ENCODE results near the gene DTNA. TPM values are rescaled to one million over a fixed set of nuclear protein-coding genes. Genes with fewer than 3 reads are reported as not detected.
A peak's percentile ranks its signal among the peaks of the same experiment; 100 is the strongest.
"Not testable (repeated sequence)": the region's sequence is repeated elsewhere in the genome, so short reads cannot be mapped to it uniquely, and the experiment has no call there.

The DTNA gene
- total RNA-seq, 2 donors from 2014 or later = 2.7 to 7.0 TPM

DNA sequence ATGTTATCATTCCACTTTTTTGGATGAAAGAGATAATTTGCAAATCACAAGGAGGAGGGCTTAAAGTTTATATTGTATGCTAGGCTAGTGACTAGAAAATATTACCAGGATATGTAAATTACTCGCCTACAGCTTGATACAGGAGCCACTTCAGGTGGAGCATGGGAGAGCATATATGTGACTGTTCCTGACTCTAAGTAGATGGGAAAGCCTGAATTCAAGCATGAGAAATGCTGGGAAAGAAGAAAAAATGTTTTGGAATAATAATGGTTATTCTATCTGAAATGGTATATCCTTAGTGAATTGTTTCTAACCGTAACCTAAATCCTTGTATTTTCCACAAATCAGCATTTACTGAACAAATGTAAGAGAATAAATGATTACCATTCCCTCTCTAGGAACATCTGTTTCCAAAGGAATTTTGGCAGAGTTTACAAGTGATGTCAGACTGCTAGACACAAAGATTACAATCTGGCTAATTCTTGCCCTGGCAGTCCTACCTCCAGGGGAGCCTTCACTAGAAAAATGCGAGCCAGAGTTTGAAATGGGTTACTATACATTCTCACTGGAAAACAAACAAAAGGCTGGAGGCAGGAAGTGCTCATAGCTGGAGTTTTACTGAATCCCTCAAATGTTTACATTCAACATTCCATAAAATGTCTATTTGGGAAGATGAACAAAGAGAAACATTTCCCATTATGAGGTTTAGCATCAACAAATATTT lies 201.7 kb downstream of the DTNA start:
- intact Hi-C loops (cut with DNase I, micrococcal nuclease) = no loop called here
- no peak for ATAC-seq
- DNase-seq = no peak

DNA sequence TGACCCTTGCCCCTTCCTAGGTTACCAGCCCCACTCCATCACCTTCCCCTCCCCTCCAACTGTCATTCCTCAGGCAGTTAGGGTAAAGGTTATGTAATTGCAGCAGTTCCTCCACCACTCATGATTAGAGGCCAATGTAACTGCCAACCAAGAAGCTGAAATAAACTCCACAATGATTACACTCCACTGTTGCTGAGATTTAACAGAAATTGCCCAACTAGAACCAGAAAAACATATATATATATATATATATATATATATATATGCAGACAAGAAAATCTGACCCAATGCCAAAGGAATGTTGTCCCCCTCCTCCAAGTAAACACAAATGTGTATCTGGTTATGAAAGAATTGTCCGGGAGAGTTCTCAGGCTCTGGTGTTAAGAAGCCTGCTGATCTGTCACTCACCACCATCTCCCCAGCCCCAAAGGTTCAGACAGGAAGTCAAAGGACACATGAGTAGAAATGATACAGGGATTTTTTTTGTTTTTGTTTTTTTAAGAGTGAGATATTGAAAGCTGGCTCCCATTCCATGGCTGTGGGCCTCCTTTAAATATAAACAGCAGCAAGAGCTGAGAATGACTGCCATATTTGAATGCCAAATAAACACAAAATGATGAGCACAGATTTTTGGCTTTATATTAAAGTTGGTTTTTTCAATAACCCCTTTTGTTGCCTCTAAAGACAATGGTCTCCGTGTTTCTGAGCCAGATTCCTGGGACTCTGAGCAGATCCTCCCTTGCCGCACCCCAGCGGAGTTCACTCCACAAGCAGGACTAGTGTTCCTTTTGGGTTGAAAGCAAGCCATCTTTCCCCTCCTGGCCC lies 204.0 kb downstream of the DTNA start:
- DNase-seq = no peak
- peak; percentile 96 for ATAC-seq
- intact Hi-C loops (cut with DNase I, micrococcal nuclease) = no loop called here

DNA sequence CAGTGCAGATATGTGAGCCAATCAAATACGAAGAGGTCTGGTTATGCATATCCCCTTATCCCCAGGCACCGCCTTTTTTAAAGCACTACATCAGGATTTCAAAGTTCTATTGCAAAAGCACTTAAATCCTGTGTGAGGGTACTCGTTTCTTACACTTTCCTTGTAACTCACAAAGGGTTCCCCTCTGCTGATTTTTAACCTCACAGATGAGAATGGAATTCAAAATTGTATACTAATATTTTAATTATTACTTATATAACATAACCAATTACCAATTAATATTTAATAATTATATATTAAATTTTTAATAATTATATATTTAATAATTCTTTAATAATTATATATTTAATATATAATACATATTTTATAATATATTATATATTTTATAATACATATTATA lies 204.9 kb downstream of the DTNA start:
- DNase-seq = no peak
- no peak for ATAC-seq
- intact Hi-C loops (cut with DNase I, micrococcal nuclease) = no loop called here

DNA sequence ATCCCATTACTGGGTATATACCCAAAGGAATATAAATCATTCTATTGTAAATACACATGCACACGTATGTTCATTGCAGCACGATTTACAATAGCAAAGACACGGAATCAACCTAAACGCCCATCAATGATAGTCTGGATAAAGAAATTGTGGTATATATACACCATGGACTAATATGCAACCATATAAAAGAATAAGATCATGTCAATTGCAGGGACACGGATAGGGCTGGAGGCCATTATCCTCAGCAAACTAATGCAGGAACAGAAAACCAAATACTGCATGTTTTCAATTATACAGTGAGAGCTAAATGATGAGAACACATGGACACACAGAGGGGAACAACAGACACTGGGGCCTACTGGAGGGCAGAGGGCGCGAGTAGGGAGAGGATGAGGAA lies 206.4 kb downstream of the DTNA start:
- DNase-seq; intact Hi-C loops (cut with DNase I, micrococcal nuclease); ATAC-seq: not testable (repeated sequence)

DNA sequence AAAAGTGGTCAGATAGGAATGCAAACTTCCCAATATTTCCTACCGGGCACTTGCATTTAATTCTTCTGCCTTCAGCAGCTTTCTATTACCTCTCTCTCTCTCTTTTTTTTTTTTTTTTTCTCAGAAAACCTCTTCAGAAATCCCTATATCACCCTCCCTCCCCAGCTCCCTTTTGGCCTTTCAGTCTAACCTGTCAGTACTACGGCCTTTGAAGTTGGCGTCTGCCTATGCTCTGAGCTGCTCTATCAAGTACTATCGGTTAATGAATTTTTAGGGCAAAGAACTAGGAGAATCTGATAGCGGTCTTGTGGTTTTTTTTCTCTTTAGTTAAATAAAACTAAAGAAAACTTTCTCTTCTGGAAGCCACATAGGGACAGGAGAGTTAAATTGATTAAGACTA lies 208.8 kb downstream of the DTNA start:
- no peak for DNase-seq
- no peak for ATAC-seq
- intact Hi-C loops (cut with DNase I, micrococcal nuclease) = no loop called here

DNA sequence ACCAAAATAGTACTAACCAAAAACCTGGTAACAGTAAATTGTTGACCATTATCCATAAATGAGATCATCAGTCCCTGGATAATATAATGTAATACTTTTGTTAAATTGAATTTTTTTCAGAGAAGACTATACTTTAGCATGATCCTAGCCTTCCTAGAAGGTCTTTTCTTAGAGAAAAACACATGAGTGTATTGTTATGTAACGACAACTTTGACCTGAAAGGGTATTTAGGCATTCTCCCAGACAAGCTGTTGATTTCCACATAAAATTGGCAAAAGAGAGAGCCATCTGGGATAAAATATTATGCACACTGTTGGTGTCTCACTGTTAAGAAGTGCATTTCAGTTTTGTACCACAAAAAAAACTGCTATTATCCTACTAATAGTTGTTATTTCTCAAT lies 211.1 kb downstream of the DTNA start:
- DNase-seq = no peak
- ATAC-seq = no peak
- intact Hi-C loops (cut with DNase I, micrococcal nuclease) = no loop called here

DNA sequence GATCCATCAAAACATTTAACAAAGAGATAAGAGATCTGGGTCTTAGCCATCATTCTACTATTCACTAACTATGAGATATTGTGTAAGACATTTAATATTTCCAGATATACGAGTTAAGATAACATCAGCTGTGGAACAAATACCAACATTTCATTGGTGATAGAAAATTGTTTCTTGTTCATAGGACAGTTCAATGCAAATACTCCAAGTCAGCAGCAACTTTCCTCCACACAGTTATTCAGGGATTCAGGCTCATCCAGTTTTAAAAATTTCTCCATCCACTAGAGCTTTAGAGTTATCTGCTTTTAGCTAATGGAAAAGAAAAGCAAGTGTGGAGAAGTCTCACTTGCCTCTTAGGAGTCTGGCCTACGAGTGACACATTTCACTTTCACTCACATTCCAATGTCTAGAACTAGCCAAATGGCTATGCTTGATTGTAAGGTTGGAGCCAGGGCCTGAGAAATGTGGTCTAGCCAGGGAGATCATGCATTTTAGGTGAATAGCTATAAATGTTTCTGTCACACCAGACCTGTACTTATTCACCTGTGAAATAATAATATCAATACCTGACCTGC lies 211.8 kb downstream of the DTNA start:
- ATAC-seq (no peak), DNase-seq (no peak)
- intact Hi-C loops (cut with DNase I, micrococcal nuclease) = no loop called here

DNA sequence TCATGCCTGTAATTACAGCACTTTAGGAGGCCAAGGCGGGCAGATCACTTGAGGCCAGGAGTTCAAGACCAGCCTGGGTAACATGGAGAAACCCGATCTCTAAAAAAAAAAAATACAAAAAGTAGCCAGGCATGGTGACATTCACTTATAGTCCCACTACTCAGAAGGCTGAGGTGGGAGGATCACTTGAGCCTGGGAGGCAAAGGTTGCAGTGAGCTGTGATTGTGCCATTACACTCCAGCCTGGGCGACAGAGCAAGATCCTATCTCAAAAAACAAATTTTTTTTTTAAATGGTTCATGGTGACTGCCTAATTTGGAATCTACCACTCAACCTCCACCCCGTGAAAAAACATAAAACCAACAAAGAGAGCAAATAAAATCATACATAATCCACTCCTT lies 212.5 kb downstream of the DTNA start:
- ATAC-seq; DNase-seq; intact Hi-C loops (cut with DNase I, micrococcal nuclease): not testable (repeated sequence)

DNA sequence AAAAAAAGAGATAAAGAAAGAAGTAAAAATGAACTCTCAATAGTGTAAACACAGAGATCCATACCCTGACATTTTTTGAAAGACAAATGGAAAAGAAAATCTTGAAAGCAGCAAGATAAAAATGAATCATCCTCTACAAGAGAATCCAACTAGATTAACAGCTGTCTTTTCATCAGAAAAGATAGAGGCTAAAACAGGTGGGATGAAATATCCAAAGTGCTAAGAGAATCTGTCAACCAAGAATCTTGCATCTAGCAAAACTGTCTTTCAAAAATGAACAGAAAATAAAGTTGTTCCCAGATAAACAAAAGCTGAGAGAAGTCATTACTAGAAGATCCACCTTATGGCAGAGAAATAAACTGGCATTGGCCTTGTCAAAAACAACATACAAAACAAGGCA lies 213.8 kb downstream of the DTNA start:
- ATAC-seq (no peak), DNase-seq (no peak)
- intact Hi-C loops (cut with DNase I, micrococcal nuclease) = no loop called here

DNA sequence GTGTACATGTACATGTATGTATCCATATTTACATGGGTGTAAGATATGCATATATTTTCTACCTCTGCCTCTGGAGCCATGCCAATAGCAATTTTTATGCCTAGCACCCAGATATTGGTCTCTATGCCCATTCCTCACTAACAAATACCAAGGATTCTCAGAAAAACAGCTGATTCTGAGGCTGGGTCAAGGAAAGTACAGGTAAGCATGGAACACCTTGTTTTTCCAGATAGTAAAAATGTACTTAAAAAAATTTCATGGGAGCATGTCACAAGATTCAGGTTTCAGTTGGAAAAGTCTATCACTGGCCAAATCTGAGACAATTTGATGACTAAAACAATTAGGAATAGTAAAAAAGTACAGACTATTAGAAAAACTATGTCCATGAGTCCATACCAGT lies 216.6 kb downstream of the DTNA start:
- DNase-seq (no peak), ATAC-seq (no peak)
- intact Hi-C loops (cut with DNase I, micrococcal nuclease) = no loop called here

DNA sequence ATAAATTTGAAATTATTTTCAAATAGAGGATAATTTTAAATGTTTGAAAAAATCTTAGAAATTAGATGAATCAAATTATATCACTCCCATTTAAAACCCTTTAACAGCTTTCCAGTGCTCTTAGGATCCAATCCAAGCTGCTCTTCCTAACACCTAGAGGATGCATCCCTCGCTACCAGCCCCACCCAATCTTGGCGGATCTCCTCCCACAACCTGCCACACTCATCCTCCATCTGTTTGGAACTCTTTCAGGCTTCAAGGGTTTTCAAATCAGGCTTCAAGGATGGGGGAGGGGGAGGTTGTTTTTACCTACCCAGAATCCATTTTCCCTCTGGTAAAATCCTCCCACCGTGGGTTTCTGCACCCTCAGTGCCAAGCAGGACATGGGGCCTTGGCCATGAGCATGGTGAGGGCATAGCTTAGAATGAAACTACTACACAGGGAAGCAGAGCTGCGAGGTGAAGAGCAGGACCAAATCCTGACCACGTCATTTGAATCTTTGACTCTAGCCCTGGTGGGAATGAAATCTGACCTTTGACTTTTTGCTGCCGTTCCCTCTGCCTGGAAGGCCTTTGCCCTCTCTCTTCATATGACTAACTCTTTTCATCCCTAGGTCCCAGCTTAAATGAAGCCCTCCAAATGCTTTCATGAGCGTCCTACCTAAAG lies 218.1 kb downstream of the DTNA start:
- ATAC-seq = peak; percentile 50
- intact Hi-C loops (cut with DNase I, micrococcal nuclease) = no loop called here
- no peak for DNase-seq

DNA sequence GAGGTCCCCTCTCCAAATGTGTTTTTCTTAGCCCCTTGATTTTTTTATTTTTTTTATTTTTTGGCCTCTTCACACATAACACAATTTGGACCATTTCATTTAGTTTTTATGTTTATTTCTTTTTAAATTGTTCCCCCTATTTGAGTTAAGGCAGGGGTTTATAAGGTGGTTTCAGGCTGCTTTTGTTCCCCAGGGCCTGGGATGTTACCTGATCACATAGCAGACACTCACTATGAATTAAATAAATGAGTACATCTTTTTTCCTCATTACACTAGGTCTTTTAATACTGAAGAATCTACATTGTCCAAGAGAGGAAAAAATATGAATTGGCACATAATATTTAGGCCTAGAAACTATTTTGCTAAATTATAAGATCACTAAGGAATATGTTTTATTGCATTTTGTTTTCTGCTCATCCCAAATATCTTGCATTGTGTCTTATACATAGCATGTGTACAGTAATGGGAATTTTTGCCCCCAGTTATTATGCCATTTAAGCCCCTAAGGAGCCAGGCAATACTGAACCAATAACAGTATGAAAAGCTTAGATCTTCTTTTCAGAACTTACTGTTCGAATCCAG lies 218.7 kb downstream of the DTNA start:
- intact Hi-C loops (cut with DNase I, micrococcal nuclease) = no loop called here
- ATAC-seq (no peak), DNase-seq (no peak)

DNA sequence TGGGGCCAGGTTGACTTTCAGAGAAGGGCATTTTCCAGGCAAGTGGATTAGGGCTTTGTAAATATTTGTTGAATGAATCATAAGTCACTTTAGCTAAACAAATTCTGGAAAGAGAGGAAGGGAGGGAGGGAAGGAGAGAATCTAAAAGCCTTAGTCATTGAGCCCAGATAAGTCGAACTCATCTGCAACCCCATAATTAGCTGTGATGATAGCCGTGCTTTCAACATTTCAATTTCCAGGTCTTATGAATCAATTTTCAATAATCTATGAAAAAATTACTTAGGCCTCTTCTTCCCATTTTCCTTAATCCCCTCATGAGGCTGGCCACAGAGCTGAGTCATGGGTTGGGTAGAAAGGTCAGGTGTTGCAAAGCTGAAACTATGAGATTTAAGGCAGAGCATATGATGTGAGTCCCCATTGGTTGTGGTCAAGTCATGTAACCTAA lies 219.3 kb downstream of the DTNA start:
- no peak for DNase-seq
- intact Hi-C loops (cut with DNase I, micrococcal nuclease) = no loop called here
- peak; percentile 62 for ATAC-seq

DNA sequence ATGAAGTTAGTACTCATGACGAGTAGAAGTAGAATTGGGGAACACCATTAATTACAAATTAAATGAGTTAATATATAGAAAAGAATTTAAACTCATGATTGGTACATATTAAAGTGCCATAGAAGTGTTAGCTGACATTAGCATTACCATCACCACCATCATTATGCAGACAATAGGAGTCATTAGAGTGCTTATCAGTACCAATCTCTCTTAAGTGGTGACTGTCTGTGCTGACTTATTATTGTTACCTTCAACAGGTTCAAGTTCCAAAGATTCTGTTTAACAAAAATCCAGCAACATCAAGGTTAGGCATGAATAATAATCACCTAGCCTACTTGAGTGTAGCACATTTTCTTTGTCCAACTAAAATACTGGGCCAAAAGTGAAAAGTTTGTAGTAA lies 222.3 kb downstream of the DTNA start:
- DNase-seq = no peak
- intact Hi-C loops (cut with DNase I, micrococcal nuclease) = no loop called here

DNA sequence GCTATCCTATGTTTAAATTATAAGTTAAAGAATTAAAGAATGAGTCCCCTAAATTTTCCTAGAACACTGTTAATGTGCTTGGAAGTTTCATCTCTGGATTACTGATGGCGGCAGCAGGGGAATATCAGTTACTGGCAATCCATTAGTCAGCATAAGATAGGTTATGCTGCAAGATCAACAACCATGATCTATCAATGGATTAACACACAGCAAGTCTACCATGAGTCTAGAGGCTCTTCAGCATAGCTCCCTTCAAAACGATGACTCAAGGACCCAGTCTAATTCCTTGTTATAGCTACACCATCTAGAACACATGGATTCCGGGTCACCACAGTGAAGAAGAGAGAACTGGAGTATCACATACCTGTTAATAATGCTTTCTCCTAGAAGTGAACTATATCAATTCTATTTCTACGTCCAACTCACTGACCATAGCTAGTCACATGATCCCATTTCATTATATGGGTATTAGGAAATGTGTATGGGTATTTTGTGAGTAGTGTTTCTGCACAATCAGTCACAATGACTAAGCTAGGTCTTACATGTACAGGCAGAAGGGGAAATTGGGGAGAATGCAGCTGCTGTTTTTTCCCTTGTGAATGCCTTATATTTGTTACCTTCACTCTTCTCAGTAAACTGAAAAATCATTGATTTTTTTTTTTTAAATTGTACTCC lies 222.8 kb downstream of the DTNA start:
- no peak for DNase-seq
- intact Hi-C loops (cut with DNase I, micrococcal nuclease) = no loop called here
- ATAC-seq = no peak

More for the DNA sequence above, 222.3 kb downstream of the DTNA start:
- ATAC-seq = no peak

DNA sequence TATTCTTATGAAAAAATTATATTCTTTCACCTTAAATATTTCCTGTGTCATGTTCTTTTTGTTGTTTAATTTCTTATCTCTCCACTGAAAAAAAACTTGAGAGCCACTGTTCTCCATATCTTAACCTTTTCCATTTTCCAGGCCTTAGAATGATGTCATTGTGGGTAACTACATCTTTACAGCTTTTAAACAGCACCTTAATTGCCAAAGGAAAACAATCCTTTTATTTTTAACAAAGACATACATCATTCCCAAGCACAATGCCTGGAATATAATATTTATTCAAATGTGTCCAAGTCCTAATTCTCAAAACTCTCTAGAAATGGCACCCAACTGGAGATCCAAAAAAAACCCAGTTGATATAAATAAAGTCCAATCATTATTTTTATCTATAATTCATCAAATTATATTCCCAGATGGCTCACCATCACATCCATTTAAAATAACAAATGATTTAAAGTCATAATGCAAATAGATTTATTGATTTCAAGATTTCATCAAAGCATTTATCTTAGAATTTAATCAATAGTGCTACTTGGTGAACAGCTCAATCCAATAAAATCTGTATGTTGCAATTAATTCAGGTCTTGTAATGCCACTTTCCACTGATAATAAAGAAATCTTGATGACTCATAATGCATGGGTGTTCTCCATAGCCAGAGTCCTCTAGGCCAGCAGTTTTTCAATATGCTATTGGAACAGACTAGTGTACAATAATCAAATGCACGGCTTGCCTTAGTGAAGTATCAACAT lies 224.0 kb downstream of the DTNA start:
- ATAC-seq = peak; percentile 54
- intact Hi-C loops (cut with DNase I, micrococcal nuclease) = no loop called here
- DNase-seq = no peak

DNA sequence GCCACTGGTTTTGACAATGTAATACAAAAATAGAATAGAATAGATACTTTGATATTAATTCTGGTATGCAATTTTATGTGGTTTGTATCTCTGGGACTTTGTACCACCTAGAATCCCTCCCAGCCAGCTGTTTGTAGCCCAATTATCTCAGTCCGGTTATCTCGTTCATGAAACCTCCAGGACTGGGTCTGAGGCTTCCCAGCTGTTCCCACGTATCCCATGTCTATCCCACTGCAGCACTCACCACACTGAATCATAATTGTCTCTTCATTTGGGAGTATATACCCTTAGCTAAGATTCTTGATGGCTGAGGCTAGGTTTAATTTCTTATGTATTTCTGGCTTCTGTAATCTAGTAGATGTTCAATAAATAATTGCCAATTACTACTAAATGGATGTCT lies 226.7 kb downstream of the DTNA start:
- intact Hi-C loops (cut with DNase I, micrococcal nuclease) = no loop called here
- DNase-seq = no peak
- no peak for ATAC-seq

DNA sequence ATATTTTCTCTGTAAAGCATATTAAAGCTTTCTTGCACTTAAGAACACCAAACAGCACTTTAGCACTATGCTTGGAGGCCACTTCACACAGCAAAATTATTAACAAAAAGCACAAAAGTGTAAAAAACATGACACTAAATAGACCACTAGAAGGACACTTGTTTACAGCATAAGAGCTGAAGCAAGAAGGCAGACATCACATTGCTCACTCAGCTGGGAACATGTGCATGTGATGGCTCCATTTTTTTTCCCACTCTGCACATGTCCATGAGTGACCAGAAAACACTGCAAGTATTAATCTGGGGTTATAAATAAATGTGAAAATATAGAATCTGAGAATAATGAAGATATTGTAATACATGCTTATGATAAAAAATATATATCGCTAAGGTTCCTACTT lies 228.0 kb downstream of the DTNA start:
- no peak for ATAC-seq
- DNase-seq = no peak
- intact Hi-C loops (cut with DNase I, micrococcal nuclease) = no loop called here
